Measurements from ENCODE around the gene GRM8. TPM values are rescaled to one million over a fixed set of nuclear protein-coding genes. Genes with fewer than 3 reads are reported as not detected.

Gene GRM8
- total and polyA plus RNA-seq, 10 of the 15 experiments (the other 5 are each of a cell fraction or from before 2014, with no cell fraction given), result 0.33 to 7.1 (median 0.45) TPM; not detected in 2

- CTCF ChIA-PET, result interaction anchor here (0.6 to 1.6 kb wide), 3 partner anchors 10 to 1559 kb away, joined by 3 to 5 read pairs (median 3); no protein-coding TSS in a partner anchor
- H3K79me2 ChIP-seq (ENCODE audit: control insufficient read depth, insufficient read depth, low read length), result no peaks in the 10 kb centered on the region
- SMC1A ChIA-PET (ENCODE audit: uncharacterized antibody, unreplicated experiment), result interaction anchor here (1.9 kb wide), 1 partner anchor 92 kb away, joined by 5 read pairs; no protein-coding TSS in a partner anchor
- intact Hi-C loops (cut with micrococcal nuclease; ENCODE audit: unreplicated experiment), result no loop called here
- H3K4me1 ChIP-seq (ENCODE audit: control insufficient read depth, insufficient read depth, low read length), result no peaks in the 10 kb centered on the region
- no peak for DNase-seq (ENCODE audit: low read depth, low spot score)
- H3K36me3 ChIP-seq (ENCODE audit: control insufficient read depth in 2 of 2, insufficient read depth in 2 of 2, low read length in 1 of 2), result no peaks in the 10 kb centered on the region
- H3K9me3 ChIP-seq (replicated peaks; ENCODE audit: control insufficient read depth, insufficient read depth, low read length), result no peaks in the 10 kb centered on the region; the same call in 2 of the 3 replicates
- no peaks in the 10 kb centered on the region for H3K27me3 ChIP-seq (replicated peaks in 1 of 2; ENCODE audit: control insufficient read depth in 2 of 2, insufficient read depth in 2 of 2, low read length in 1 of 2)
- 0 out of 3 replicates have a peak, but pooled peaks have one; percentile 21 for ATAC-seq
- TF ChIP-seq RAD21 (IDR thresholded peaks at IDR 0.05; ENCODE audit: insufficient read depth, low read depth, low read length) (peak; percentile 28; the same call in 1 of the 2 replicates), SKIL (IDR thresholded peaks at IDR 0.05; ENCODE audit: low read depth, poor library complexity, severe bottlenecking) (no peak), FOXK2 (IDR thresholded peaks at IDR 0.05) (no peak), KLF5 (IDR thresholded peaks at IDR 0.05; ENCODE audit: partially characterized antibody) (no peak), ZSCAN29 (IDR thresholded peaks at IDR 0.05) (no peak)
- TF ChIP-seq, protein P1, sequence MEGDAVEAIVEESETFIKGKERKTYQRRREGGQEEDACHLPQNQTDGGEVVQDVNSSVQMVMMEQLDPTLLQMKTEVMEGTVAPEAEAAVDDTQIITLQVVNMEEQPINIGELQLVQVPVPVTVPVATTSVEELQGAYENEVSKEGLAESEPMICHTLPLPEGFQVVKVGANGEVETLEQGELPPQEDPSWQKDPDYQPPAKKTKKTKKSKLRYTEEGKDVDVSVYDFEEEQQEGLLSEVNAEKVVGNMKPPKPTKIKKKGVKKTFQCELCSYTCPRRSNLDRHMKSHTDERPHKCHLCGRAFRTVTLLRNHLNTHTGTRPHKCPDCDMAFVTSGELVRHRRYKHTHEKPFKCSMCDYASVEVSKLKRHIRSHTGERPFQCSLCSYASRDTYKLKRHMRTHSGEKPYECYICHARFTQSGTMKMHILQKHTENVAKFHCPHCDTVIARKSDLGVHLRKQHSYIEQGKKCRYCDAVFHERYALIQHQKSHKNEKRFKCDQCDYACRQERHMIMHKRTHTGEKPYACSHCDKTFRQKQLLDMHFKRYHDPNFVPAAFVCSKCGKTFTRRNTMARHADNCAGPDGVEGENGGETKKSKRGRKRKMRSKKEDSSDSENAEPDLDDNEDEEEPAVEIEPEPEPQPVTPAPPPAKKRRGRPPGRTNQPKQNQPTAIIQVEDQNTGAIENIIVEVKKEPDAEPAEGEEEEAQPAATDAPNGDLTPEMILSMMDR (IDR thresholded peaks at IDR 0.05 in 2 of 3, conservative IDR thresholded peaks at IDR 0.05 in 1 of 3; ENCODE audit: control insufficient read depth in 2 of 3, extremely low read depth in 1 of 3, insufficient read depth in 1 of 3, low read depth in 3 of 3, low read length in 3 of 3), result peak; percentile 8 to 24 (median 22); a peak in 1 of 6 replicates
- H3K4me3 ChIP-seq, result no peak overlapping the region
- WGBS (ENCODE audit: insufficient coverage, insufficient replicate concordance, low lambda C conversion rate, missing lambda C conversion rate), result 81% methylated on average over 7 of the region's 7 CpGs
- POLR2A ChIA-PET, result interaction anchor here (0.7 kb wide), 3 partner anchors 73 to 639 kb away, joined by 3 to 8 read pairs (median 4); no protein-coding TSS in a partner anchor
- no peak overlapping the region for H3K27ac ChIP-seq (ENCODE audit: control insufficient read depth, insufficient read depth)
- no peaks in the 10 kb centered on the region for H4K20me1 ChIP-seq (ENCODE audit: control insufficient read depth, insufficient read depth)
- RAD21 ChIA-PET (ENCODE audit: unreplicated experiment), result interaction anchor here (0.7 kb wide), 1 partner anchor 156 kb away, joined by 3 read pairs; no protein-coding TSS in a partner anchor
- H3K9ac ChIP-seq (ENCODE audit: control insufficient read depth, insufficient read depth, low read length), result no peak overlapping the region
- H3K4me2 ChIP-seq (ENCODE audit: control insufficient read depth, insufficient read depth), result no peak overlapping the region
- BruUV-seq (replicated peaks), result no TSS peak
- no peak overlapping the region for H2AFZ ChIP-seq (ENCODE audit: control insufficient read depth, low read depth, low read length)
- FAIRE-seq, result no peak
- in situ Hi-C loops (cut with MboI), result no loop called here
These were observed 644.4 kb downstream of the GRM8 start for GRCh38 chr7:126608339-126608776.

All from GM12878 (cell line).